HepG2 (cell line): ENCODE measurements around the gene NUAK1. TPM values are rescaled to one million over a fixed set of nuclear protein-coding genes. Genes with fewer than 3 reads are reported as not detected.

ENCODE experiments used
- KDM5B ChIP-seq: sonication (generic); formaldehyde crosslinking; IDR thresholded peaks from 2 replicates; pipeline ENCODE4 v1.4.0; 2020; ENCODE audit warnings: missing genetic modification reagents, mild to moderate bottlenecking, borderline replicate concordance
- RAD51 ChIP-seq: fragments of 450-650 bp; IDR thresholded peaks from 2 replicates; pipeline ENCODE4 v1.6.1; 2016; ENCODE audit warnings: borderline replicate concordance
- SAFB2 ChIP-seq: sonication (generic); formaldehyde crosslinking; IDR thresholded peaks from 2 replicates; pipeline ENCODE4 v1.5.1; 2020; ENCODE audit warnings: missing genetic modification reagents, low read depth, mild to moderate bottlenecking, borderline replicate concordance
- ZFP41 ChIP-seq: sonication (generic); formaldehyde crosslinking; IDR thresholded peaks from 2 replicates; pipeline ENCODE4 v1.4.0; 2020; ENCODE audit warnings: mild to moderate bottlenecking, missing genetic modification reagents, borderline replicate concordance
- ZNF746 ChIP-seq: sonication (generic); formaldehyde crosslinking; IDR thresholded peaks from 2 replicates; pipeline ENCODE4 v1.8.0; 2022; ENCODE audit warnings: mild to moderate bottlenecking, missing genetic modification reagents
- ZNF792 ChIP-seq: IDR thresholded peaks from 2 replicates; pipeline ENCODE4 v1.6.1; 2016
- polyA plus RNA-seq, 8 experiments: library from polyadenylated mRNA; depleted of rRNA in 3 of 8; stranded (reverse) in 7 of 8; unstranded in 1 of 8; fragments of >200 nt; fragmentation: Illumina TruSeq in 4 of 8; extraction: Trizol in 4 of 8; gene quantifications; 2 replicates each; pipeline versions ENCODE4 v1.2.1 to v1.2.3, GENCODE V29; 2011 to 2016; ENCODE audit warnings: low read depth in 4 of 8, missing spikeins in 1 of 8, mixed read lengths in 1 of 8; ENCODE audit not compliant: insufficient read depth in 1 of 8
- total RNA-seq, 5 experiments: library from RNA; depleted of rRNA; stranded (reverse); fragments of >200 nt; fragmentation: Illumina TruSeq; extraction: Trizol; gene quantifications; 2 replicates each; pipeline ENCODE4 v1.2.3, GENCODE V29; 2016; ENCODE audit warnings: low read depth in 1 of 5
- TF ChIP-seq, protein P1 (sequence below): sonication (generic); formaldehyde crosslinking; IDR thresholded peaks from 2 replicates; pipeline ENCODE4 v1.5.0; 2020; ENCODE audit warnings: mild to moderate bottlenecking, missing genetic modification reagents, borderline replicate concordance
- TF ChIP-seq, protein P2 (sequence below), 2 experiments: sonication (generic) in 1 of 2; formaldehyde crosslinking in 1 of 2; IDR thresholded peaks; 2 replicates each; pipeline versions ENCODE4 v1.5.1 to v1.6.1; 2011 to 2020; ENCODE audit warnings: borderline replicate concordance in 1 of 2, low read depth in 1 of 2, low read length in 1 of 2, mild to moderate bottlenecking in 1 of 2, missing genetic modification reagents in 1 of 2, moderate library complexity in 1 of 2
- TF ChIP-seq, protein P3 (sequence below): IDR thresholded peaks from 2 replicates; pipeline ENCODE4 v1.6.1; 2016
- TF ChIP-seq, protein P4 (sequence below): sonication (generic); formaldehyde crosslinking; IDR thresholded peaks from 2 replicates; pipeline ENCODE4 v1.4.0; 2020; ENCODE audit warnings: mild to moderate bottlenecking, missing genetic modification reagents

Gene NUAK1
- total and polyA plus RNA-seq, 2 of the 13 experiments (the other 11 are each of a cell fraction or from before 2014, with no cell fraction given), result 1.7 to 1.9 TPM

DNA sequence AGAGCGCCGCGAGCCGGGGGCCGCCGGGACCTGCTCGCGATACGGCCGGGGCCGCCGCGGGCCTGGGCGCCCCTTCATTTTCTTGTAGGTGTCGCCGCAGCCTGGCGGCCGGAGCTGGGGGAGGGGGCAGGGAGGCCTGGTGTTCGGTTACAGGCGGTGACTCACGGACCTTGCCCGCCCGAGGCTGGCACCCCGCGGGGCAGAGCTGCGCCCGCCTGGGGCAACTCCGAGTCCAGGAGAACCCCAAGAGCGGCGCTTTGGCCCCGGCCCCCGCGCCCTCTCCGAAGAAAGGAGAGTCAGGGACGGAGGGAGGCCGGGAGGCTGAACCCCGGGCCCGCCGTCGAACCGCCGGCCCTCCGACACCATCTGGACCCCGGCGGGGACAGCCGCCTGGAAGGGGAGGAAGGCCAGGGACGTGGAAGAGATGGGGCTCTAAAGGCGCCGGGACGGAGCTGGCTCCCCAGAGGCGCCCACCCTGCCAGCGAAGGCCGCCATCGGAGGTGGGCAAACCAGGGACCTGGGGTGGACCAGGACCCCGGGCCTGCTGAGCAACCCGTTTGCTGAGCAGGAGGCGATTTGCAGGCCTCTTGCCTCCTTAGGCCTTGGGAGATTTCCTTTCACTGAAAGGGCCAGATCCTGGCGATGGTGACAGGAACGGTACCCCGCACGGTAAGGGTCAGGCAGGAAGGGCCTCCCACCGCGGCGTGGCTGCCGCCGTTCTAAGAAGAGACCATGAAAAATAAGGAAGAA is 843 bp upstream of the NUAK1 start (continued):
- TF ChIP-seq, protein P1, sequence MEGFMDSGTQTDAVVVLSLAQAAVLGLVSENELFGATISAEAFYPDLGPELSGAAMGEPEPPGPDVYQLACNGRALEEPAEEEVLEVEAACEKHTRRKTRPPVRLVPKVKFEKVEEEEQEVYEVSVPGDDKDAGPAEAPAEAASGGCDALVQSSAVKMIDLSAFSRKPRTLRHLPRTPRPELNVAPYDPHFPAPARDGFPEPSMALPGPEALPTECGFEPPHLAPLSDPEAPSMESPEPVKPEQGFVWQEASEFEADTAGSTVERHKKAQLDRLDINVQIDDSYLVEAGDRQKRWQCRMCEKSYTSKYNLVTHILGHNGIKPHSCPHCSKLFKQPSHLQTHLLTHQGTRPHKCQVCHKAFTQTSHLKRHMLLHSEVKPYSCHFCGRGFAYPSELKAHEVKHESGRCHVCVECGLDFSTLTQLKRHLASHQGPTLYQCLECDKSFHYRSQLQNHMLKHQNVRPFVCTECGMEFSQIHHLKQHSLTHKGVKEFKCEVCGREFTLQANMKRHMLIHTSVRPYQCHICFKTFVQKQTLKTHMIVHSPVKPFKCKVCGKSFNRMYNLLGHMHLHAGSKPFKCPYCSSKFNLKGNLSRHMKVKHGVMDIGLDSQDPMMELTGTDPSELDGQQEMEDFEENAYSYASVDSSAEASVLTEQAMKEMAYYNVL (CRISPR knock-in tag), result peak; percentile 36; the same call in 1 of the 2 replicates
- no peak for TF ChIP-seq ZFP41 (CRISPR knock-in tag)
- TF ChIP-seq RAD51, result no peak
- no peak; the same call in 1 of the 2 replicates for TF ChIP-seq KDM5B (CRISPR knock-in tag)
- no peak for TF ChIP-seq ZNF746 (CRISPR knock-in tag)
- TF ChIP-seq ZNF792 (CRISPR knock-in tag), result no peak
- TF ChIP-seq, protein P2, sequence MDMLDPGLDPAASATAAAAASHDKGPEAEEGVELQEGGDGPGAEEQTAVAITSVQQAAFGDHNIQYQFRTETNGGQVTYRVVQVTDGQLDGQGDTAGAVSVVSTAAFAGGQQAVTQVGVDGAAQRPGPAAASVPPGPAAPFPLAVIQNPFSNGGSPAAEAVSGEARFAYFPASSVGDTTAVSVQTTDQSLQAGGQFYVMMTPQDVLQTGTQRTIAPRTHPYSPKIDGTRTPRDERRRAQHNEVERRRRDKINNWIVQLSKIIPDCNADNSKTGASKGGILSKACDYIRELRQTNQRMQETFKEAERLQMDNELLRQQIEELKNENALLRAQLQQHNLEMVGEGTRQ (IDR thresholded peaks at IDR 0.05; ENCODE audit: low read depth, low read length), result no peak
- TF ChIP-seq, protein P2 (CRISPR knock-in tag; IDR thresholded peaks at IDR 0.05; ENCODE audit: borderline replicate concordance), result no peak
- TF ChIP-seq SAFB2 (CRISPR knock-in tag), result no peak
- TF ChIP-seq, protein P3, sequence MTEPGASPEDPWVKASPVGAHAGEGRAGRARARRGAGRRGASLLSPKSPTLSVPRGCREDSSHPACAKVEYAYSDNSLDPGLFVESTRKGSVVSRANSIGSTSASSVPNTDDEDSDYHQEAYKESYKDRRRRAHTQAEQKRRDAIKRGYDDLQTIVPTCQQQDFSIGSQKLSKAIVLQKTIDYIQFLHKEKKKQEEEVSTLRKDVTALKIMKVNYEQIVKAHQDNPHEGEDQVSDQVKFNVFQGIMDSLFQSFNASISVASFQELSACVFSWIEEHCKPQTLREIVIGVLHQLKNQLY (CRISPR knock-in tag), result no peak
- TF ChIP-seq, protein P4, sequence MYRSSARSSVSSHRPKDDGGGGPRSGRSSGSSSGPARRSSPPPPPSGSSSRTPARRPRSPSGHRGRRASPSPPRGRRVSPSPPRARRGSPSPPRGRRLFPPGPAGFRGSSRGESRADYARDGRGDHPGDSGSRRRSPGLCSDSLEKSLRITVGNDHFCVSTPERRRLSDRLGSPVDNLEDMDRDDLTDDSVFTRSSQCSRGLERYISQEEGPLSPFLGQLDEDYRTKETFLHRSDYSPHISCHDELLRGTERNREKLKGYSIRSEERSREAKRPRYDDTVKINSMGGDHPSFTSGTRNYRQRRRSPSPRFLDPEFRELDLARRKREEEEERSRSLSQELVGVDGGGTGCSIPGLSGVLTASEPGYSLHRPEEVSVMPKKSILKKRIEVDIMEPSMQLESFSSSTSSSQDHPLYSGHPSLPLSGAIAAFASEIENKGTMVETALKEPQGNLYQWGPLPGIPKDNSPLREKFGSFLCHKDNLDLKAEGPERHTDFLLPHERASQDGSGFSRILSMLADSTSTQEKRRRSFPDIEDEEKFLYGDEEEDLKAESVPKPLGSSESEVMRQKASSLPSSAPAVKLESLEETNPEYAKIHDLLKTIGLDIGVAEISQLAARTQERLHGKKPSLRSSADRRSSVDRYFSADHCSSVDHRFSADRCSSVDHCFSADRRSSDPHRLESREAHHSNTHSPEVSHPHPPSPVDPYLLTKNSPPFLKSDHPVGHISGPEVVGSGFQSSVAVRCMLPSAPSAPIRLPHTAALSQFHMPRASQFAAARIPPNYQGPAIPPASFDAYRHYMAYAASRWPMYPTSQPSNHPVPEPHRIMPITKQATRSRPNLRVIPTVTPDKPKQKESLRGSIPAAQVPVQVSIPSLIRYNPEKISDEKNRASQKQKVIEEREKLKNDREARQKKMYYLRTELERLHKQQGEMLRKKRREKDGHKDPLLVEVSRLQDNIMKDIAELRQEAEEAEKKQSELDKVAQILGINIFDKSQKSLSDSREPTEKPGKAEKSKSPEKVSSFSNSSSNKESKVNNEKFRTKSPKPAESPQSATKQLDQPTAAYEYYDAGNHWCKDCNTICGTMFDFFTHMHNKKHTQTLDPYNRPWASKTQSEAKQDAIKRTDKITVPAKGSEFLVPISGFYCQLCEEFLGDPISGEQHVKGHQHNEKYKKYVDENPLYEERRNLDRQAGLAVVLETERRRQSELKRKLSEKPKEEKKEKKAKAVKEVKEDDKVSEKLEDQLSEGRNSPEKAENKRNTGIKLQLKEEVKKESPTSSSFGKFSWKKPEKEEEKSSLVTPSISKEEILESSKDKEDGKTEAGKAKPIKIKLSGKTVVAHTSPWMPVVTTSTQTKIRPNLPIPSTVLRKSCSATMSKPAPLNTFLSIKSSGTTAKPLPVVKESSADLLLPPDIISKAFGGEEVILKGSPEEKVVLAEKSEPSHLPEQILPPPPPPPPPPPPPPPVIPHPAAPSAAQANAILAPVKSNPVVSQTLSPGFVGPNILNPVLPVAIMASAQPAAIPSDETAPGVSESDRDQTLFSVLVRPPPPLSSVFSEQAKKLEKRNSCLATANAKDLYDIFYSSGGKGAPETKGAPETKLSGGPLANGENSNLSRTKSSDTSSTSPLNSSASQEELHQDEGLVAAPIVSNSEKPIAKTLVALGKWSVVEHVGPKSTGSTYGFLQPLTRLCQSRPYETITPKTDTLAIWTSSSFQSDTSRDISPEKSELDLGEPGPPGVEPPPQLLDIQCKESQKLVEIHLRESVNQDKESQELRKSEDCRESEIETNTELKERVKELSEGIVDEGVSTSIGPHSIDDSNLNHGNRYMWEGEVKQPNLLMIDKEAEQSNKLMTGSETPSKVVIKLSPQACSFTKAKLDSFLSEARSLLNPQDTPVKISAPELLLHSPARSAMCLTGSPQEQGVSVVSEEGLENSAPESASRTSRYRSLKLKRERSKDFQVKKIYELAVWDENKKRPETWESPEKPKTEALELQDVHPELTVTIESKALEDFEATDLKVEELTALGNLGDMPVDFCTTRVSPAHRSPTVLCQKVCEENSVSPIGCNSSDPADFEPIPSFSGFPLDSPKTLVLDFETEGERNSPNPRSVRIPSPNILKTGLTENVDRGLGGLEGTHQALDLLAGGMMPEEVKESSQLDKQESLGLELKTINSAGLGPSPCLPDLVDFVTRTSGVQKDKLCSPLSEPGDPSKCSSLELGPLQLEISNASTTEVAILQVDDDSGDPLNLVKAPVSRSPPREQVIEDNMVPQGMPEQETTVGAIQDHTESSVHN (CRISPR knock-in tag), result no peak
